ENCODE results near the gene RFLNA. TPM values are rescaled to one million over a fixed set of nuclear protein-coding genes. Genes with fewer than 3 reads are reported as not detected.

The RFLNA gene
- total RNA-seq, 1 experiment from 2014 or later, result 10.6 TPM

- Histone ChIP-seq H3K4me1 (ENCODE audit: insufficient read depth, low read length) (no peaks in the 10 kb centered on the region), H3K27ac (ENCODE audit: insufficient read length, low read depth, low read length) (no peak overlapping the region), H3K14ac (ENCODE audit: insufficient read depth, low read length) (no peak overlapping the region), H3K79me1 (ENCODE audit: insufficient read depth, low read depth, low read length, poor library complexity, severe bottlenecking) (no peaks in the 10 kb centered on the region), H4K5ac (ENCODE audit: insufficient read length, low read depth, low read length) (no peak overlapping the region), H2BK20ac (ENCODE audit: low read depth, low read length, poor library complexity, severe bottlenecking) (no peak overlapping the region), H2BK15ac (ENCODE audit: low read depth, low read length) (no peak overlapping the region), H3K18ac (ENCODE audit: insufficient read length, low read depth, low read length) (no peak overlapping the region), H3K27me3 (ENCODE audit: insufficient read depth, low read length) (no peaks in the 10 kb centered on the region), H3K4ac (ENCODE audit: low read depth, low read length) (no peak overlapping the region), H4K20me1 (ENCODE audit: control insufficient read depth, insufficient read depth, insufficient read length) (no peaks in the 10 kb centered on the region), H3K9me3 (ENCODE audit: control insufficient read depth, low read depth, low read length) (no peaks in the 10 kb centered on the region), H3K23me2 (ENCODE audit: insufficient read length, low read depth, low read length, poor library complexity, severe bottlenecking) (no peaks in the 10 kb centered on the region), H3T11ph (ENCODE audit: low read length) (no peak overlapping the region), H4K91ac (ENCODE audit: insufficient read length, low read depth, low read length) (no peak overlapping the region), H3K4me2 (ENCODE audit: insufficient read depth, insufficient read length, low read length) (no peak overlapping the region), H3K23ac (ENCODE audit: insufficient read length, low read depth, low read length) (no peak overlapping the region), H3K79me2 (ENCODE audit: insufficient read depth, low read length) (no peaks in the 10 kb centered on the region), H4K8ac (replicated peaks; ENCODE audit: insufficient read length, low read depth, low read length) (no peak overlapping the region), H3K56ac (ENCODE audit: insufficient read length, low read depth, low read length) (no peak overlapping the region), H2BK120ac (ENCODE audit: low read depth, low read length, poor library complexity, severe bottlenecking) (no peak overlapping the region), H3K9ac (ENCODE audit: extremely low read depth, insufficient read length, low read length) (no peak overlapping the region), H2AFZ (ENCODE audit: low read length) (no peak overlapping the region), H2BK5ac (ENCODE audit: insufficient read length, low read length) (no peak overlapping the region), H2BK12ac (ENCODE audit: insufficient read length, low read depth, low read length) (no peak overlapping the region), H2AK5ac (ENCODE audit: insufficient read length, low read length) (no peak overlapping the region)
- no peak for DNase-seq
- no peaks in the 10 kb centered on the region for H3K9me3 Mint-ChIP-seq
- WGBS (ENCODE audit: extremely low coverage, insufficient read length, low lambda C conversion rate), result no CpG with 5 or more reads among the region's 4 CpGs
- peaks cover 2 to 8% (median 7%) of the 10 kb centered on the region in 3 experiments; a peak in 5 of 7 replicates for H3K36me3 Mint-ChIP-seq (ENCODE audit: insufficient read depth in 1 of 3, low read depth in 3 of 3)
- no peaks in the 10 kb centered on the region; the same call in 1 of the 2 replicates for H3K27me3 Mint-ChIP-seq (ENCODE audit: low read depth)
- peaks cover under 1% of the 10 kb centered on the region in 2 experiments; a peak in 1 of 4 replicates for H3K4me1 Mint-ChIP-seq
- TF ChIP-seq, protein P1, sequence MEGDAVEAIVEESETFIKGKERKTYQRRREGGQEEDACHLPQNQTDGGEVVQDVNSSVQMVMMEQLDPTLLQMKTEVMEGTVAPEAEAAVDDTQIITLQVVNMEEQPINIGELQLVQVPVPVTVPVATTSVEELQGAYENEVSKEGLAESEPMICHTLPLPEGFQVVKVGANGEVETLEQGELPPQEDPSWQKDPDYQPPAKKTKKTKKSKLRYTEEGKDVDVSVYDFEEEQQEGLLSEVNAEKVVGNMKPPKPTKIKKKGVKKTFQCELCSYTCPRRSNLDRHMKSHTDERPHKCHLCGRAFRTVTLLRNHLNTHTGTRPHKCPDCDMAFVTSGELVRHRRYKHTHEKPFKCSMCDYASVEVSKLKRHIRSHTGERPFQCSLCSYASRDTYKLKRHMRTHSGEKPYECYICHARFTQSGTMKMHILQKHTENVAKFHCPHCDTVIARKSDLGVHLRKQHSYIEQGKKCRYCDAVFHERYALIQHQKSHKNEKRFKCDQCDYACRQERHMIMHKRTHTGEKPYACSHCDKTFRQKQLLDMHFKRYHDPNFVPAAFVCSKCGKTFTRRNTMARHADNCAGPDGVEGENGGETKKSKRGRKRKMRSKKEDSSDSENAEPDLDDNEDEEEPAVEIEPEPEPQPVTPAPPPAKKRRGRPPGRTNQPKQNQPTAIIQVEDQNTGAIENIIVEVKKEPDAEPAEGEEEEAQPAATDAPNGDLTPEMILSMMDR (conservative IDR thresholded peaks at IDR 0.05), result no peak
- no peak overlapping the region for H3K27ac Mint-ChIP-seq
- no peak overlapping the region for H3K4me3 Mint-ChIP-seq
Observed at GRCh38 chr12:124310178-124310577, 15.3 kb downstream of the RFLNA start.
